GM12878 (cell line): ENCODE results near the gene PSMG3. TPM values are rescaled to one million over a fixed set of nuclear protein-coding genes. Genes with fewer than 3 reads are reported as not detected.

Source experiments
- ATAC-seq: fragments of 200-7000 bp; cut with Tn5 transposase; 3 replicates; pipeline ENCODE4 v1.9.1; 2020; ENCODE audit warnings: mild to moderate bottlenecking, moderate library complexity
- BruUV-seq: library from RNA; stranded (reverse); fragments of 400-500 nt; replicated peaks from 2 replicates; lab custom pipeline; 2021; lab: Mats Ljungman, UMichigan
- CTCF ChIA-PET: fragments of 300-600 bp; sonication (Branson Sonifier 250); formaldehyde crosslinking; extraction: SDS; loops from one replicate; lab custom pipeline; 2021; ENCODE audit warnings: inconsistent platforms; lab: Yijun Ruan, JAX
- POLR2A ChIA-PET: fragments of 350-600 bp; formaldehyde crosslinking; extraction: SDS; loops from one replicate; lab custom pipeline; 2021; ENCODE audit warnings: inconsistent platforms; lab: Charles Lee
- RAD21 ChIA-PET: fragments of 300-600 bp; sonication (Branson Sonifier 250); formaldehyde crosslinking; loops from one replicate; lab custom pipeline; 2023; ENCODE audit warnings: antibody characterized with exemption; ENCODE audit not compliant: unreplicated experiment; lab: Charles Lee
- SMC1A ChIA-PET: fragments of 300-600 bp; sonication (Branson Sonifier 250); formaldehyde crosslinking; loops from one replicate; lab custom pipeline; 2023; ENCODE audit not compliant: unreplicated experiment, uncharacterized antibody; lab: Charles Lee
- DNase-seq: peaks from one replicate; pipeline ENCODE4 v3.0.0-alpha.2; 2011; ENCODE audit warnings: low read depth, low spot score
- FAIRE-seq: peaks from 3 replicates; lab custom pipeline; 2011; peaks lifted over from hg19 to GRCh38; lab: Jason Lieb, UNC
- H2AFZ ChIP-seq: 2 replicates; pipeline ENCODE4 v1.6.0; 2011; ENCODE audit warnings: low read depth, low read length, control low read depth; ENCODE audit not compliant: control insufficient read depth
- H3K27ac ChIP-seq: 2 replicates; pipeline ENCODE4 v1.5.1; 2011; ENCODE audit warnings: control low read depth; ENCODE audit not compliant: control insufficient read depth, insufficient read depth
- H3K27me3 ChIP-seq, 2 experiments: replicated peaks in 1 of 2; 2 replicates each; pipeline versions ENCODE4 v1.6.0 to v1.6.1; 2011; ENCODE audit warnings: low read length in 1 of 2; ENCODE audit not compliant: control insufficient read depth in 2 of 2, insufficient read depth in 2 of 2
- H3K36me3 ChIP-seq, 2 experiments: 2 replicates each; pipeline ENCODE4 v1.5.1; 2011; ENCODE audit warnings: low read length in 1 of 2; ENCODE audit not compliant: control insufficient read depth in 2 of 2, insufficient read depth in 2 of 2
- H3K4me1 ChIP-seq: 2 replicates; pipeline ENCODE4 v1.6.1; 2011; ENCODE audit warnings: mild to moderate bottlenecking, low read length, moderate library complexity, mixed read lengths; ENCODE audit not compliant: control insufficient read depth, insufficient read depth
- H3K4me2 ChIP-seq: 2 replicates; pipeline ENCODE4 v1.6.0; 2011; ENCODE audit warnings: control low read depth; ENCODE audit not compliant: control insufficient read depth, insufficient read depth
- H3K4me3 ChIP-seq: fragments of 200-600 bp; sonication (generic); 2 replicates; pipeline ENCODE4 v1.5.1; 2016
- H3K79me2 ChIP-seq: 2 replicates; pipeline ENCODE4 v1.6.0; 2011; ENCODE audit warnings: low read length; ENCODE audit not compliant: control insufficient read depth, insufficient read depth
- H3K9ac ChIP-seq: 2 replicates; pipeline ENCODE4 v1.8.0; 2011; ENCODE audit warnings: low read length, control low read depth, mixed read lengths; ENCODE audit not compliant: control insufficient read depth, insufficient read depth
- H3K9me3 ChIP-seq: replicated peaks from 3 replicates; pipeline ENCODE4 v1.5.1; 2011; ENCODE audit warnings: mild to moderate bottlenecking, low read length; ENCODE audit not compliant: control insufficient read depth, insufficient read depth
- H4K20me1 ChIP-seq: 2 replicates; pipeline ENCODE4 v1.6.0; 2011; ENCODE audit not compliant: control insufficient read depth, insufficient read depth
- BRCA1 ChIP-seq: IDR thresholded peaks from 2 replicates; pipeline ENCODE4 v1.6.1; 2011; ENCODE audit warnings: low read depth, low read length, improper control_type of control experiment
- CHD1 ChIP-seq: IDR thresholded peaks from 2 replicates; pipeline ENCODE4 v1.6.1; 2012; ENCODE audit warnings: low read depth, low read length, improper control_type of control experiment
- CHD2 ChIP-seq: IDR thresholded peaks from 2 replicates; pipeline ENCODE4 v1.6.1; 2011; ENCODE audit warnings: low read depth, low read length, improper control_type of control experiment, borderline replicate concordance
- EGR1 ChIP-seq, 2 experiments: IDR thresholded peaks; 1 replicate in 1 of 2; 2 replicates in 1 of 2; pipeline ENCODE4 v1.6.1; 2011 to 2012; ENCODE audit warnings: low read depth in 2 of 2, low read length in 2 of 2, borderline replicate concordance in 1 of 2, mild to moderate bottlenecking in 1 of 2, moderate library complexity in 1 of 2
- FOXK2 ChIP-seq: fragments of 450-650 bp; IDR thresholded peaks from 2 replicates; pipeline ENCODE4 v1.6.1; 2017; ENCODE audit warnings: mild to moderate bottlenecking, moderate library complexity
- FOXM1 ChIP-seq: IDR thresholded peaks from 2 replicates; pipeline ENCODE4 v1.6.1; 2012; ENCODE audit warnings: low read depth, mild to moderate bottlenecking, inconsistent platforms, low read length, moderate library complexity
- GATAD2B ChIP-seq: fragments of 450-650 bp; conservative IDR thresholded peaks from 2 replicates; pipeline ENCODE4 v1.6.1; 2017; ENCODE audit warnings: low read depth, mild to moderate bottlenecking, moderate library complexity
- PAX8 ChIP-seq: fragments of 450-650 bp; IDR thresholded peaks from 2 replicates; pipeline ENCODE4 v1.6.1; 2017; ENCODE audit warnings: mild to moderate bottlenecking, moderate library complexity
- SREBF2 ChIP-seq: IDR thresholded peaks from 2 replicates; pipeline ENCODE4 v1.6.1; 2012; ENCODE audit warnings: mild to moderate bottlenecking, low read length
- TCF7 ChIP-seq: IDR thresholded peaks from 2 replicates; pipeline ENCODE4 v1.6.1; 2014; ENCODE audit warnings: antibody characterized with exemption, borderline replicate concordance
- ZNF622 ChIP-seq: fragments of 450-650 bp; IDR thresholded peaks from 2 replicates; pipeline ENCODE4 v1.6.1; 2017; ENCODE audit warnings: mild to moderate bottlenecking, inconsistent platforms
- WGBS: methylation state at CpG from one replicate; pipeline ENCODE4 v1.1.6; 2016; ENCODE audit warnings: low lambda C conversion rate; ENCODE audit not compliant: insufficient replicate concordance, insufficient coverage; ENCODE audit errors: missing lambda C conversion rate; 5-methylcytosine and 5-hydroxymethylcytosine counted together
- in situ Hi-C: fragments of 300-500 bp; cut with MboI; formaldehyde crosslinking; loops from 9 replicates; pipeline ENCODE4 v1.14.3; 2018; ENCODE audit warnings: mixed read lengths
- intact Hi-C: fragments of 100-400 bp; cut with micrococcal nuclease; formaldehyde crosslinking; loops from one replicate; pipeline ENCODE4 v1.14.2; 2022; ENCODE audit not compliant: unreplicated experiment
- polyA plus RNA-seq, 11 experiments: library from polyadenylated mRNA; depleted of rRNA in 4 of 11; unstranded in 6 of 11; stranded (reverse) in 5 of 11; fragments of >200 nt; fragmentation: Nextera tagmentation in 4 of 11; fragmentation: Illumina TruSeq in 1 of 11; extraction: Ambion mirVana in 4 of 11; extraction: Trizol in 1 of 11; gene quantifications; 1 replicate in 1 of 11; 2 replicates in 10 of 11; pipeline versions ENCODE4 v1.2.1 to v1.2.3, GENCODE V29; 2011 to 2016; ENCODE audit warnings: inconsistent platforms in 2 of 11, missing spikeins in 2 of 11, low read depth in 1 of 11
- total RNA-seq, 4 experiments: library from RNA; depleted of rRNA in 3 of 4; stranded (reverse); fragments of >200 nt in 3 of 4; fragmentation: Illumina TruSeq in 1 of 4; extraction: Trizol in 1 of 4; gene quantifications; 2 replicates each; pipeline versions ENCODE4 v1.2.1 to v1.2.3, GENCODE V29; 2013 to 2021

PSMG3 gene
- total and polyA plus RNA-seq, 10 of the 15 experiments (the other 5 are each of a cell fraction or from before 2014, with no cell fraction given) = 23.9 to 115 (median 60.6) TPM

GRCh38 chr7:1580422-1581030 is 10.7 kb upstream of the PSMG3 start:
- in situ Hi-C loops = no loop called here
- no peak for FAIRE-seq

More at GRCh38 chr7:1580422-1581030, 10.7 kb upstream of the PSMG3 start:
- no TSS peak for BruUV-seq
- TF ChIP-seq EGR1 (IDR thresholded peaks at IDR 0.05; ENCODE audit: borderline replicate concordance in 1 of 2, low read depth in 2 of 2, low read length in 2 of 2) (no peak), GATAD2B (no peak), FOXK2 (no peak), SREBF2 (no peak), FOXM1 (no peak), CHD1 (no peak), PAX8 (no peak), CHD2 (no peak), TCF7 (no peak), BRCA1 (no peak), ZNF622 (no peak)
- ChIA-PET CTCF (interaction anchor here (0.5 to 1.4 kb wide), 3 partner anchors 629 to 767 kb away, joined by 3 to 4 read pairs (median 3); no protein-coding TSS in a partner anchor), RAD21 (interaction anchor here (0.8 to 1.5 kb wide), 2 partner anchors 629 to 767 kb away, joined by 3 to 5 read pairs; no protein-coding TSS in a partner anchor), SMC1A (no interaction called here), POLR2A (no interaction called here)
- no peak for DNase-seq
- H3K4me3 ChIP-seq = no peak overlapping the region
- 82% methylated on average over 19 of the region's 19 CpGs for WGBS
- intact Hi-C loops = no loop called here
- no peak for ATAC-seq
- no peak overlapping the region for H3K27ac ChIP-seq
- H2AFZ ChIP-seq = no peak overlapping the region
- no peaks in the 10 kb centered on the region for H3K36me3 ChIP-seq
- no peaks in the 10 kb centered on the region for H3K4me1 ChIP-seq
- no peak overlapping the region for H3K4me2 ChIP-seq
- no peaks in the 10 kb centered on the region for H3K79me2 ChIP-seq
- no peaks in the 10 kb centered on the region for H4K20me1 ChIP-seq
- no peak overlapping the region for H3K9ac ChIP-seq
- no peaks in the 10 kb centered on the region for H3K9me3 ChIP-seq
- H3K27me3 ChIP-seq = no peaks in the 10 kb centered on the region
